HG03139 (cell line): ENCODE measurements around the gene SLFN12.
"Not testable (repeated sequence)": the region's sequence is repeated elsewhere in the genome, so short reads cannot be mapped to it uniquely, and the experiment has no call there.

ENCODE experiments used
- ATAC-seq: cut with Tn5 transposase; IDR thresholded peaks from one replicate; pipeline ENCODE4 v1.9.1; 2021; ENCODE audit not compliant: unreplicated experiment

SLFN12 gene

DNA sequence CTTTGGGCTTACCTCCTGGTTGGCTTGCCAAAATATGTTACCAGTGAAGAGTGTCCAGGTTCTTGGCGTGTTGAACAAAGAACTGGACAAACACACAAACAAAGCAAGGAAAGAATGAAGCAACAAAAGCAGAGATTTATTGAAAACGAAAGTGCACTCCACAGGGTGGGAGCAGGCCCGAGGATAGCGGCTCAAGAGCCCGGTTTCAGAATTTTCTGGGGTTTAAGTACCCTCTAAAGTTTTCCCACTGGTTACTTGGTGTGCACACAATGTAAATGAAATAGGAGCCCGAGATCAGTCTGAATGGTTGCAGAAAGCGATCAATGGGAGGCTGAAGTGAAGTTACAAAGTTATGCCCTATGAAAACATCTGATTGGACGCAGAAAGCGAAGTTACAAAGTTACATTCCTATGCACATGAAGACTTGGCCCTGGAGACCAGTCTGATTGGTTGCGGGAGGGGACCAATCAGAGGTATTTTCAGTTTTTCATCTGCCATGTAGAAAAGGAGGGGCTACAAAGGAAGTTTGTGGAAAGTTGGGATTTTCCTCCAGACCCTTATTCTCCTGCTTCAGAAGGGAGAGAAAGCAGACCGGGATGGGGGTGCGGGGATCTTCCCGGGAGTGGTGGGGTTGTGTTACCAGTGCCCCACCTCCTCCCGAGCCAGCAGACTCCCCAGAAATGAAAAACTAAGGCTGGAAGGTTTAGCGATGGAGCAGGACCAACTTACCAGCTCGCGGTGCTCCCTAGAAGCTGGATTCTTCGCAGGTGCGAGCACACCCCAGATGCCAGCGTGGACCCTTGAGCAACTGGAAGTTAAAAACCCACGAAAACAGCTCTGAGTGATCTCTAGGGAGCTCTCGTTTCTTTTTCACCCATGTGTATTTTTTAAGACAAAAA lies at the start of gene SLFN12:
TSS of gene SLFN12 (minus strand) at position 325 of the 899 bp plus-strand sequence. CDS start 9,472 bp downstream, outside the sequence.
- ATAC-seq, result peak; percentile 73

DNA sequence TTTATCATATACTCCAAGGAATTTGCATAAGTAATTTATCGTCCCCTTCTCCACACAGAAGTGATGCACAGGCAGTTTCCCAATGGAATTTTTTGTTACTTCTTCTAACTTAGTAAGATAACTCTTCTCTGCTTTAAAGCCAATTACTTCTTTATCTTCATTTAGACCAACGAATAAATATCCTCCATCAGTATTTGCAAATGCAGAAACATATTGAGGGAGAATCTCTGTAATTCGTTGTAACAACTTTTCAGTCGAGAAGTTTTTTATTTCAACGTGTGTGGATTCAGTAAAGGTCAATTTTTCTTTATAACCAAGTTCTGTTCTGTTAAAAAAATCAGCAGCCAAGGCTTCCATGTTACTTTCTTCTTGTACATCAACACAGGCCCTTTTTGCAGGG lies 47.0 kb upstream of the SLFN12 start:
- ATAC-seq, result no peak

DNA sequence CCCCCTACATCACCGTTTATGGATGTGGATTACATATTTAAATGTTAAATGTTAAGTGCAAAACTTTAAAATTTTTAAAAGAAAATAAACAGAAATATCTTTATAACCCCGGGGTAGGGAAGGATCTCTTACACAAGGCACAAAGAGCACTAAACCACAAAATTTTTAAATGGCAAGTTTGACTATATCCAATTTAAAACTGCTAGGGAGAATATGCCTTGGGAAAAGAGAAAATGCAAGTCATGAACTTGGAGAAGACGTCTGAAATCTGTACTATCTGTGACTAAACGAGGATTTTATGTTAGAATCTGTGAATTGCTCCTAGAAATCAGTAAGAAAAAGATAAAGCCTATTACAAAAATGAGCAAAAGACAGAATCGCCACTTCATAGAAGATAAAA lies 44.9 kb upstream of the SLFN12 start:
- no peak for ATAC-seq

DNA sequence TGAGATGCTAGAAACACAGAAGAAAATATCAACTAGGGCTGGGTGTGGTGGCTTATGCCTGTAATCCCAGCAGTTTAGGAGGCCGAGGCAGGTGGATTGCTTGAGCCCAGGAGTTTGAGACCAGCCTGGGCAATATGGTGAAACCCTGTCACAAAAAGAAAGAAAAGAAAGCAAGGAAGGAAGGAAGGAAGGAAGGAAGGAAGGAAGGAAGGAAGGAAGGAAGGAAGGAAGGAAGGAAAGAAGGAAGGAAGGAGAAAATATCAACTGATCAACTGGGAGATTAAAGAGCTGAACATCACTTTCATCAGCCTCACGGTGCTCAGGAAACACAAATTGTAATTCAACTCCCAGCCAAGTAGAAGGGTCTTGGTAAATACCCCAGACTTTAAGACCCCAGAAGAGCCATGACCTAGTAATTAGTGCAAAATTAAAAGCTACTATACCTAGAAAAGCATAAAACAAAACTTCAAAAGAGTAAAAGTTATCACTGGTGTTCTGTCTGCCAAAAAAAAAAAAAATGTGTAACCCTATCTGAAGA lies 44.1 kb upstream of the SLFN12 start:
- no peak for ATAC-seq

DNA sequence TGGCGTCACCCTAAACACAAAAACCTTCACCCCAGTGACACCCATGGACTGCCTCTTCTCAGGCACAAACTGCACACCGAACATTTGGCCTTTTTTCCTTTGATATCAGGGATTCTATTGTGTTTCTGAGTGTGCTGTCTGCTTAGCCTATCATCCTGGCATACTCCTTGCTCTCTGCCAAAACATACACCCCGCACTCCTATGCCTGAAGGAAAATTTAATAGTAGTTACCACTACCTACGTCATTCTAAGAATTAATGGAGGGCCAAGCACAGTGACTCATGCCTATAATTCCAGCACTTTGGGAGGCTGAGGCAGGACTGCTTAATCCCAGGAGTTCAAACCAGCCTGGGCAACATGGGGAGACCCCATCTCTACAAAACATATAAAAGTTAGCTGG lies 36.2 kb upstream of the SLFN12 start:
- ATAC-seq, result no peak

DNA sequence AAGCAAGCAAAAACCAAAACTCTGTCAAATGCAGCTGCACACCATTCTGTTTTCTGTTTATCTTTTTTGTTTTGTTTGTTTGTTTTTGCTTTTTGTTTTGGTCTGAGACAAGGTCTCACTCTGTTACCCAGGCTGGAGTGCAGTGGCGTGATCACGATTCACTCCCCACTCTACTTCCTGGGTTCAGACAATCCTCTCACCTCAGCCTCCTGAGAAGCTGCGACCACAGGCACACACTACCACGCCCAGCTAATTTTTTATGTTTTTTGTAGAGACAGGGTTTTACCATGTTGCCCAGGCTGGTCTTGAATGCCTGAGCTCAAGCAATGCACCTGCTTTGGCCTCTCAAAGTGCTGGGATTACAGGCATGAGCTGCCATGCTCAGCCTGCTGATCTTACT lies 35.5 kb upstream of the SLFN12 start:
- ATAC-seq, result no peak

DNA sequence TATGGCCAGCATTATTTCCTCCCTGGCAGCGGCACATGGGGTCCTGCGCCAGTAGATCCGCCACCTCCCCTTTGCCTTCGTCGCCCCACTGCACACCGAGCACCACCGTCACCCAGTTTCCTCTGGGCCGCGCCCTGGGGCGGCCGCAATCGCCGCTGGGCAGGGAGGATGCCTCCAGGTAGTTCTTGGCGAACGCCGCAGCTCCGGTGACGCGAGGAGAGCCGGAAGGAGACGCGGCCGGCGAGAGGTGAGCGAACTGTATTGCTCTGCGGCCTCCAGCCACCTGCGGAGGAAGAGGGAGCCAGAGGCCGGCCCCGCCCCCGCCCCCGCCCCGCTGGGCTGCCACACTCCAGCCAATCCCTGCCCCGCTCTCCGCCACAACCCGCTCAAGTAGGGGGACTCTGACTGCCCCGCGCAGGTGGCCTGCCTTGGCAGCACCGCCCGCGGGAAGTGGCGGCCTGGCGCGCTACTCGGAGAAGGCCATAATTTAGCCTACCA lies 28.1 kb upstream of the SLFN12 start:
- ATAC-seq, result peak; percentile 91

DNA sequence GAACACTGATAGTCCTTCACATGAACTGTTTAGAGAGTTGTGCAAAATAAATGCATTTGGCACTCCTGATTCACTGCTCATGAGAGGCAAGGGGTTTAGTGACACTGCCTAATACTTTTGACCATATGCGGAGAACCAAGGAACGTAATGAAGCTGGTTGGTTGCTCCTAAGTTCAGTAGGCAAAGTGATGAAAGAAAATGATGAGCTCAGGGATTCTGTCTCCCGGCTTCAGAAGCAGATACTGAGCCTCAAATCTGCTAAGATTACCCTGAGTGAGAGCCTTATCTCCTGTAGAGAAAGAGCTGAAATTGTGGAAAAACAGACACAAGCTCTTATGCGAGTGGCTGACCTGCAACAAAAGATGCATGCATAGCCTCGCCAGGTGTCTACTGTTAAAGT lies 21.7 kb upstream of the SLFN12 start:
- ATAC-seq, result not testable (repeated sequence)

DNA sequence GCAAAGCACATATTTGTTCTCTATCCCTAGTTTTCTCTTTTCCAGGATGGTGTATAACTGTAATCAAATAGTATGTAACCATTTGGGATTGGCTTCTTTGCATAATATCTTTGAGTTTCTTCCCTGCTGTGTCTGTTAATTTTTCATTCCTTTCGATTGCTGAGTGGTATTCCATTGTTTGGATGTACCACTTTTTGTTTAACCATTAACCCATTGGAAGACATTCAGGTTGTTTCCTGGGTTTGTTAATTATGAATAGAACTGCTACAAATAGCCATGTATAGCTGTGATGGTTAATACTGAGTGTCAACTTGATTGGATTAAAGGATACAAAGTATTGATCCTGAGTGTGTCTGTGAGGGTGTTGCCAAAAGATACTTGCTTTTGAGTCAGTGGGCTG lies 20.9 kb upstream of the SLFN12 start:
- ATAC-seq, result no peak

DNA sequence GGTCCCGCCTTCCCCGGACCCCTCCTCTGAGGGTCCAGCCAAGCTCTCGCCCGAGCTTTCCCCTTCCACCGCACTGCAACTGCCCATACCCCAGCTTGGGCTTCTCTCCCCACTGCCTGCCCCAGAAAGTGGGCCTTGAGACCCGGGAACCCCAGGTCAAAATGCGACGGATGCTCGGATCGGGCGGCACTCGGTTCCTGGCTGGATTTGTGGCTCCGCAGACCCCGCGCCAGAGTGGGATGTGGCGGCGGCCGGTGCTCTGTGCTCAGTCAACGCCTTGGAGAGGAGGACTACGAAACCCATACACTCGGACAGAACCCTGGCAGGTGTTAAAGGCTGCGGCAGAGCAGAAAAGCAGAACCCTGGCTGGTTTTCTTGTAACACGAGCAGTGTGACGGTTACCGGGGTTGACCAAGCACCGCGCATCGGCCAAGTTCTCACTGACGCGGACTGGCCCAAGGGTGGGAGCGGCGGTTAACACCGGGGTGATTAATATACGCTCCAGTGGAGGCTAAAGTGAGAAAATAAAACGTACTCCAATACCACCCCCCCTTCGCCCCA lies 17.2 kb upstream of the SLFN12 start:
- no peak for ATAC-seq

DNA sequence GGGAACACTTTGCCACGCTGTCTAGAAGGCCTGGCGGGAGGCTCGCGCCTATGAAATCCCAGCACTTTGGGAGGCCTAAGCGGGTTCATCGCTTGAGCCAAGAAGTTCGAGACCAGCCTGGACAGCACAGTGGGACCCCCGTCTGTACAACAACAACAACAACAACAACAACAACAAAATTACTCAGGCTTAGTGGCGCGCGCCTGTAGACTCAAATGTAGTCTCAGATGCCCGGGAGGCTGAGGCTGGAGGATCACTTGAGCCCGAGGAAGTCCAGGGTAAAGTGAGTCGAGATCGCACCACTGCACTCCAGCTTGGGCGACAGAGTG lies 16.6 kb upstream of the SLFN12 start:
- ATAC-seq, result no peak

DNA sequence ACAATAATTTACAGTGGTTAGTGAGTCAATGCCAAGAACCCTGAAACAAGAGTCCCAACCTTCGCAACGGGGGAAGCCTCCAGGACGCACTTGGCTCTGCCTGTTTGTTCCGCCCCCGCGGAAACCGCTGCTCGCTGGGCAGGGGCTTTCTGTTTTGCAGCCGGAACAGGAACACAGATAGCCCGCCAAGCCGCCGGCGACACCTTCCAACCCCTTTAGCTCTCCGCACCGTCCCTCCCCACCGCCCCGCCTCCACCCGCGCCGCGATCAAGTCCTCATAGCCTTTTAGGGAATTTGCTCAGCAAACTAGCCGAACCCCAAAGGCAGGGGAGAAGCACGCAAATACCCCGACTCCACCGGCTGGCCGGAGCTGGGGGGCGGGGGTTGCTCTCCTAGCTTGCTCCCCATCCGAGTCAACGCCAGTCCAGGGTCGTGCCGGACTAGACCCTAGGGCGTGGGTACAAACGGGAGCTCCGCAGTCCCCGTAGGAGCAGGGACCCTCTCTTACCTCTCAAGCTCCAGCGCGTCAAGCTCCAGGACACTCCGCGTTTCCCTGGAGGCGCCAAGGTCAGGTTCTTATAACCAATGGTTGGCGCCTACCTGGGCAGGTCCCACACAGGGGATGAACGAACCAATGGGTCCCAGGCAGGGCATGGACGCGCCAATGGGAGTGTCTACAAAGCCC lies 16.1 kb upstream of the SLFN12 start, which contains the start of gene SLFN13:
TSS of gene SLFN13 (minus strand) at position 553 of the 685 bp plus-strand sequence. CDS start 3,086 bp downstream, outside the sequence.
- ATAC-seq, result peak; percentile 62

DNA sequence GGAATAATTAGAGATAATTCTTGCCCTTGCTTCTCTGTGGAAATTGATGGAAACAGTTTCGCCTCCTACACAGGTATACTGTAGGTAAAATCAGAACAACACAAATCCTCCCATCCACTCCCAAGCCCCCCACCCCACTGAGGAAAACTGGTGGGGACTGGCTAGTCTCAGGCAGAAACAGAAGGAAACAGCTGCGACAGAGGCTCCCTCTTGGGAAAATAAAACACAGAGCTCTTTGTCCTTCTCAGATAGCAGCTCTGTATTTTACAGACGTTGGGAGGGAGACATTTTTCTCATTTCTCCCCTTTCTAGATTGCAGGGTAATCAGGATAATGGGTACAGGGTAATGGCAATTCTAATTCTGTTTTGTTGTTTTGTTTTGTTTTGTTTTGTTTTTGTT lies 15.2 kb upstream of the SLFN12 start:
- ATAC-seq, result no peak

DNA sequence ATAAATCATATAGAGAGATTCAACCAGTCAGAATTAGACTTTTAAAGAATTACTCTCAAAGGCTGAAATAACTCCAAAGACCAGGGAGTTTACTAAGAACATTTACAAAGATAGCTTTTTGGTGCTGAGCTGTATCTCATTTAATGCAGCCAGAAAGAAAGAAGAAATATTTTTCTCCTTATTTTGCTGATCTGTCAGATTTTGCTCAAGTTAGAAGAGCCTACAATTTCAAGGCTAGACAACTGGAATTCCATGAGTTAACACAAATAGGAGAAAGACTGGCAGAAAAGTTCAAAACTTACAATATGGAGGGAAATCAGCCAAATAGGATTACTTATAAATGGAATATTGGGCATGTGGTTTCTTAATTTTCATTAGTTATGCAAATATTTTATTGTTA lies 6.1 kb upstream of the SLFN12 start:
- no peak for ATAC-seq

DNA sequence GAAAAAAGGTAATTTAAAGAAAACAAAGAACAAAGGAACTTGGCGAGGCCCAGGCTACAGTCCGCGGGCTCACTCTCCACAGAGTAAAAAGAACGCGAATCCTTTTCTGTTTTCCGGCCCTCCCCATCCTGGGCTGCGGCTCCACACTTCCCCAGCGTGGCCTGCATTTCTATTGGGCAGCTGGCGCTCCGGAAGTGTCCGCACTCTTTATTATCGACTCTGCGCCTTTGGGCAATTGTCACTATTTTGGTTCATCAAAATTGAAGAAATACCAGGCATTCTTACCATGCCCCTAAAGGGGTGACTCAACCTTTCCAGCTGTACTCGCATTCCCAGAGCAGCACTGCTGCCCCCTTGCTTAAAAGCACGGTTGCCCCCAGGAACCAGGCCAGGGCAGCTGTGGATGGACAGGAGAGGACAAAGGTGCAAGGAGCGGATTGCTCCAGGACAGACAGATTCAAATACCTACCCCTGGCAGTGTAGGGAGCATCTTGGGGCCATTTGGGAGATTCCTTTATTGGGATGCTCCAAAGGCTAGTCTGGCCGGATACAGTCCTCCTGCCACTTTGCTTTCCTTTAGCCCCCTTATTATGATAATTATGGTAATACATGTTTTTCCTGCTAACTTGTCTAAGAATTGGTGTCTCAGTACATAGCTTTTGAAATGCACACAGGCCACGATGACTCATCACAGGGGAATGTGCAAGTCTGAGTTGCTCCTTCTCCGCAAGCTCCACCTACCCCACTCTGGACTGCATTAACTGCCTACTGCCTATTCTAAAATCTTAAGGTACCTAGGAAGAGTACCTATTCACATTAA lies 985 bp upstream of the SLFN12 start:
- peak; percentile 32 for ATAC-seq

DNA sequence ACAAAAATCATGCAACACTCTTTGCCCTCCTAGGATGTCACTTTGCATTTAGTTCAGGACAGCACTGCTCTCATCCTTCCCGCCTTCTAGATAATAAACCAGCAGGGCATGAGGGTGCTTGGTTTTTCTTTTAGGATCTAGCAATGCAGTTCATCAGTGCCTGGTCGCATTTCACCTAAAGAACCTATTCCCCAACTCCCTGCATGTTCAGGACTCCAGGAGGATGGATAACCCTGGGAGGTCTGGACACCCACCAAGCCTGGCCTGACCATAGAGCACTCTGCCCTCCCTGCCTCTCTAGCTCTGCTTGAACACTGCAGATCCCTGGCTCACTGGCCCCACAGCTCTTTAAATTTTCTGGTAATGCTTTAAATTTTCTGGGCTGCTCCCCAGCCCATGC lies 2.6 kb downstream of the SLFN12 start:
- ATAC-seq, result no peak

DNA sequence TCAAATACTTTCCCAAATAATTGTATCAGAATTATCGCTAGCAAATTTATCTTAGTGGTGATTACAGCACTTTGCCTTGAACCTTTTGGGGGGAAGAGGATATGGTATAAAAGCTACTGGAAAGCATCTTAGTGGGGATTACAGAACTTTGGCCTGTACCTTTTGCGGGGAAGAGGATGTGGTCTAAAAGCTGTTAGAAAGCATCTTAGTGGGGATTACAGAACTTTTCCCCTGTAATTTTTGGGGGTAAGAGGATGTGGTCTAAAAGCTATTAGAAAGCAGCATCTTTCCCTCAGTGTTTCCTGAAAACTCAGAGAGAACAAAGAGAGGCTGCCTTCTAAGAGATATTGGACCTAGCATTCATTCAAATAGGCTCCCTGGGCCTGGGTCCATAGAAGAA lies 4.1 kb downstream of the SLFN12 start:
- no peak for ATAC-seq

DNA sequence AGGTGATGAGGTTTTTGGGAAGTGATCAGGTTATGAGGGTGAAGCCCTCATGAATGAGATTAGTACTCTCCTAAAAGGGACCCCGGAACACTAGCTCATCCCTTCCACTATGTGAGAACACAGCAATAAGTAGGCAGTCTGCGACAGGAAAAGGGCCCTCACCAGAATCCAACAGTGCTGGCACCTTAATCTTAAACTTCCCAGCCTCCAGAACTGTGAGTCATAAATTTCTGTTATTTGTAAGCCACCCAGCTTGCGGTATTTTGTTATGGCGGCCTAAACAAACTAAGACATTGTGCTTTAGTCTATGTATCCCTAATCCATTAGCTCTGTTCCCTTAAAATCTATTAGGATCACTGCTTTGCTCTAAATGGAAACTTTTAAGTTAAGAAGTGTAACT lies 8.5 kb downstream of the SLFN12 start:
- no peak for ATAC-seq

DNA sequence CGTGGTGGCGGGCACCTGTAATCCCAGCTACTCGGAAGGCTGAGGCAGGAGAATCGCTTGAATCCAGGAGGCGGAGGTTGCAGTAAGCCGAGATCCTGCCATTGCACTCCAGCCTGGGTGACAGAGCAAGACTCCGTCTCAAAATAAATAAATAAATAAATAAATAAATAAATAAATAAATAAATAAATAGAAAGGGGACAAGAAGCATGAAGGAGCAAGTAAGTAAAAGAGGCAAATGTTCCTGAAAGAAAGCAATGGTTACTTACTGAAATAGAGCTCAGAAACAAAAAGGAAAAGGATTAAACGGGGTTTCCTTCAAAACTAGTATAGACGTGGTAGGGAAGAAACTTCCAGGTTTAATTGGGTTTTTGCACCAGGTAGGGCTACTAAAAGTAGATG lies 11.2 kb downstream of the SLFN12 start:
- ATAC-seq, result not testable (repeated sequence)

DNA sequence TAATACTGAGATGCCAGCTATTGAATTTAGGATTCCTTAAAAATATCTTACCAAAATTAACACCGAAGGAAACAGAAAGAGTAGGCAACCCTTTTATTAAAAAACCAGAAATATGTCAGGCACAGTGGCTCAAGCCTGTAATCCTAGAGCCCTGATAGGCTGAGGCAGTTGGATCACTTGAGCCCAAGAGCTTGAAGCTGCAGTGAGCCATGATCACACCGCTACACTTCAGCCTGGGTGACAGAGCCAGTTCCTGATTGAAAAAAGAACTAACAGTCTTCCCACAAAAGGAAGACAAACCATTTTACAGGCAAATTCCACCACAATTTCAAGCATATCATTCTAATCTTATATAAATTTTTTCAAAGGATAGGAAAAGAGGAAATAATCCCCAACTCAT lies 15.6 kb downstream of the SLFN12 start:
- no peak for ATAC-seq

DNA sequence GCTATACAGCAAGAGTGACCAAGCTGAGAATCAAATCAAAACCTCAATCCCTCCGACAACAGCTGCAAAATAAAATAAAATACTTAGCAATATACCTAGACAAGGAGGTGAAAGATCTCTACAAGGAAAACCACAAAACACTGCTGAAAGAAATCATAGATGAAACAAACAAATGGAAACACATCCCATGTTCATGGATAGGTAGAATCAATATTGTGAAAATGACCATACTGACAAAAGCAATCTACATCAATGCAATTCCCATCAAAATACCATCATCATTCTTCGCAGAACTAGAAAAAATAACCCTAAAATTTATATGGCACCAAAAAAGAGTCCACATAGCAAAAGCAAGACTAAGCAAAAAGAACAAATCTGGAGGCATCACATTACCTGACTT lies 17.6 kb downstream of the SLFN12 start:
- ATAC-seq, result not testable (repeated sequence)
